GM18858 (cell line): ENCODE measurements around the gene NSF.

Experiments
- ATAC-seq: cut with Tn5 transposase; IDR thresholded peaks from one replicate; pipeline ENCODE4 v1.9.1; 2021; ENCODE audit not compliant: unreplicated experiment

The NSF gene

GRCh38 chr17:46796524-46796923 is 206.1 kb downstream of the NSF start:
- no peak for ATAC-seq

GRCh38 chr17:46796956-46797530 is 206.6 kb downstream of the NSF start:
- ATAC-seq: no peak

- ATAC-seq: no peak
Observed at GRCh38 chr17:46800573-46800972, 210.1 kb downstream of the NSF start.

GRCh38 chr17:46802800-46803199 is 212.3 kb downstream of the NSF start:
- no peak for ATAC-seq

- no peak for ATAC-seq
Observed at GRCh38 chr17:46803544-46803943, 213.1 kb downstream of the NSF start.

GRCh38 chr17:46805771-46806170 is 215.3 kb downstream of the NSF start:
- ATAC-seq: no peak
